ENCODE measurements around the gene ARSB. TPM values are rescaled to one million over a fixed set of nuclear protein-coding genes. Genes with fewer than 3 reads are reported as not detected.

ARSB gene
- total and polyA plus RNA-seq, 9 of the 15 experiments (the other 6 are each of a cell fraction or from before 2014, with no cell fraction given): 0.52 to 4.6 (median 2.4) TPM

DNA sequence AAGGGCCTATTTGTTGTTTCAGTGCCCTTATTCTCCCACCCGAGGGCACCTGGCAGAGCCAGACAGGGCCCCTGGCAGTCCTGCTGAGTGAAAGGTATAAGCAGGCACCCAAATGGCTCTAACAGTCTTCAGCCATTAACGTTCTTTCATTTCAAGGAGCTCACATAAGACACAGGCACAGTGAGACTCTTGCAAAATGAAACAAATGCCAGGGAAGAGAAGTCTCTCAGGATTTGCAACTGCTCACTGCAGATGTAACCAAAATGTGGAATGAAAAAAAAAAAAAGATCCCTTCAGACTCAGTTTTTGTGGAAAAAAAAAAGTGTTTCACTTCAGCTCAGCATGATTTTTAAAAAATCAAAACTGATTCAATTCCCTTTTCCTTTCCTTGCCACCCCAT is 181.2 kb downstream of the ARSB start (continued):
- no peak for TF ChIP-seq CEBPZ (IDR thresholded peaks at IDR 0.05; ENCODE audit: borderline replicate concordance, low read depth, low read length)

GRCh38 chr5:78803353-78803752 is 181.8 kb downstream of the ARSB start:
- no peak for ATAC-seq
- Histone ChIP-seq H3K9me3 (replicated peaks; ENCODE audit: control insufficient read depth, insufficient read depth, low read depth, low read length) (no peaks in the 10 kb centered on the region), H3K4me2 (ENCODE audit: insufficient read depth, low read length) (no peak overlapping the region), H3K79me2 (ENCODE audit: control insufficient read depth, insufficient read depth, low read length) (no peaks in the 10 kb centered on the region), H3K4me1 (replicated peaks in 1 of 2; ENCODE audit: control insufficient read depth in 2 of 2, insufficient read depth in 2 of 2, low read length in 2 of 2) (peaks cover 0 to 2% of the 10 kb centered on the region in 2 experiments; a peak in 3 of 5 replicates), H3K27ac (ENCODE audit: extremely low read depth, low read depth, low read length) (no peak overlapping the region), H3K4me3 (no peak overlapping the region), H3K27me3 (ENCODE audit: control insufficient read depth in 2 of 2, insufficient read depth in 2 of 2, low read length in 2 of 2) (peaks cover 3 to 16% of the 10 kb centered on the region in 2 experiments; a peak in 4 of 5 replicates), H4K20me1 (replicated peaks; ENCODE audit: control insufficient read depth, insufficient read depth, low read length) (no peaks in the 10 kb centered on the region), H3K9ac (ENCODE audit: insufficient read depth in 1 of 2, low read depth in 2 of 2, low read length in 2 of 2) (no peak overlapping the region), H2AFZ (ENCODE audit: low read depth, low read length) (no peak overlapping the region), H3K36me3 (ENCODE audit: control insufficient read depth, insufficient read depth, low read length) (no peaks in the 10 kb centered on the region), H3K9me1 (ENCODE audit: control insufficient read depth, insufficient read depth, low read length) (no peaks in the 10 kb centered on the region)
- POLR2A ChIA-PET: no interaction called here
- in situ Hi-C loops (cut with MboI): no loop called here
- no peak for TF ChIP-seq TCFL5 (CRISPR knock-in tag; conservative IDR thresholded peaks at IDR 0.05)
- TF ChIP-seq HDAC6 (IDR thresholded peaks at IDR 0.05; ENCODE audit: low read depth, low read length): no peak
- no peak for TF ChIP-seq ZC3H8 (IDR thresholded peaks at IDR 0.05)
- TF ChIP-seq THRAP3 (IDR thresholded peaks at IDR 0.05; ENCODE audit: borderline replicate concordance): no peak
- no peak for TF ChIP-seq DDX20 (tag; IDR thresholded peaks at IDR 0.05; ENCODE audit: low read depth)
- no peak for TF ChIP-seq MAFG (tag; conservative IDR thresholded peaks at IDR 0.05)
- TF ChIP-seq ZBTB34 (CRISPR knock-in tag; IDR thresholded peaks at IDR 0.05): no peak
- no peak for TF ChIP-seq SMAD1 (IDR thresholded peaks at IDR 0.05; ENCODE audit: low read depth, low read length, partially characterized antibody)
- no peak for TF ChIP-seq FIP1L1 (IDR thresholded peaks at IDR 0.05; ENCODE audit: low read depth, low read length, poor library complexity, severe bottlenecking)
- no peak for TF ChIP-seq SRSF9 (IDR thresholded peaks at IDR 0.05; ENCODE audit: borderline replicate concordance, low read depth, low read length)
- TF ChIP-seq RBBP5 (IDR thresholded peaks at IDR 0.05; ENCODE audit: borderline replicate concordance, insufficient read depth, low read length, poor library complexity, severe bottlenecking): no peak
- no peak for TF ChIP-seq SNRNP70 (optimal IDR thresholded peaks at IDR 0.05; ENCODE audit: low read depth, low read length)
- intact Hi-C loops (cut with micrococcal nuclease): no loop called here
- no peak for DNase-seq (ENCODE audit: extremely low read depth in 1 of 4, low spot score in 3 of 4)
- 32% methylated on average over 6 of the region's 6 CpGs for WGBS (ENCODE audit: insufficient coverage, low coverage, missing lambda C conversion rate)
- CTCF ChIA-PET (ENCODE audit: low intra/inter-chr PET ratio): no interaction called here
- FAIRE-seq: no peak
- BruUV-seq (replicated peaks): no TSS peak

Measured in K562 (cell line).